H1 (cell line): Measurements from ENCODE around the gene CGGBP1.

ENCODE experiments used
- CEBPB ChIP-seq: IDR thresholded peaks from 2 replicates; pipeline ENCODE4 v1.6.1; 2012; ENCODE audit warnings: low read depth, low read length
- CTCF ChIP-seq, 3 experiments: IDR thresholded peaks; 1 replicate in 2 of 3; 2 replicates in 1 of 3; pipeline versions ENCODE4 v1.5.1 to v1.6.1; 2011; ENCODE audit warnings: low read length in 3 of 3, mild to moderate bottlenecking in 3 of 3, inconsistent platforms in 2 of 3, low read depth in 1 of 3, moderate library complexity in 1 of 3; ENCODE audit not compliant: insufficient read depth in 1 of 3; ENCODE audit errors: control extremely low read depth in 1 of 3
- POLR2A ChIP-seq, 2 experiments: IDR thresholded peaks; 1 replicate in 1 of 2; 2 replicates in 1 of 2; pipeline ENCODE4 v1.6.1; 2011; ENCODE audit warnings: low read depth in 2 of 2, low read length in 2 of 2, mild to moderate bottlenecking in 2 of 2; ENCODE audit errors: control extremely low read depth in 1 of 2
- TAF1 ChIP-seq: IDR thresholded peaks from 2 replicates; pipeline ENCODE4 v1.6.1; 2011; ENCODE audit warnings: mild to moderate bottlenecking, low read depth, low read length

DNA sequence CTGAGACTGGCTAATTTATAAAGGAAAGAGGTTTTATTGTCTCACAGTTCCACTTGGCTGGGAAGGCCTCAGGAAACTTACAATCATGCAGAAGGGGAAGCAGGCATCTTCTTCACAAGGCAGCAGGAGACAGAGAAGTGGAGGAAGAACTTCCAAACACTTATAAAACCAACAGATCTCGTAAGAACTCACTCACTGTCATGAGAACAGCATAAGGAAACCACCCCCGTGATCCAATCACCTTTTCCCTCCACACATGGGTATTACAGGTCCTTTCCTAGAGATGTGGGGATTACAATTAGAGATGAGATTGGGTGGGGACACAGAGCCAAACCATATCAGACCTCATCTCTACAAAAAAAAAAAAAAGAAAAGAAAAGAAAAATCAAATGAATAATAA, 25.7 kb downstream of the CGGBP1 start:
- no peak for TF ChIP-seq TAF1
- no peak for TF ChIP-seq CTCF (IDR thresholded peaks at IDR 0.05; ENCODE audit: control extremely low read depth in 1 of 3, insufficient read depth in 1 of 3, low read depth in 1 of 3, low read length in 3 of 3)
- no peak for TF ChIP-seq POLR2A (IDR thresholded peaks at IDR 0.05; ENCODE audit: control extremely low read depth in 1 of 2, low read depth in 2 of 2, low read length in 2 of 2)
- TF ChIP-seq CEBPB, result no peak
